Motor neuron (in vitro differentiated cells): Measurements from ENCODE around the gene SS18L1. TPM values are rescaled to one million over a fixed set of nuclear protein-coding genes. Genes with fewer than 3 reads are reported as not detected.

Experiments used
- ATAC-seq, 8 experiments: fragments of 200-7000 bp; cut with Tn5 transposase; replicated peaks in 6 of 8; 2 replicates each; pipeline ENCODE4 v1.8.0; 2021; ENCODE audit warnings: mild to moderate bottlenecking in 8 of 8, moderate library complexity in 8 of 8
- H3K27ac ChIP-seq, 2 donors: fragments of 250-450 bp; sonication (Bioruptor Pico); 2 replicates each; pipeline ENCODE4 v1.9.0; 2021; ENCODE audit warnings: antibody characterized with exemption in 2 of 2, mild to moderate bottlenecking in 2 of 2, moderate library complexity in 1 of 2
- H3K4me1 ChIP-seq, 2 donors: fragments of 250-450 bp; sonication (Bioruptor Pico); replicated peaks in 1 of 2; 2 replicates each; pipeline ENCODE4 v1.6.1; 2021; ENCODE audit warnings: antibody characterized with exemption in 2 of 2, mild to moderate bottlenecking in 2 of 2, moderate library complexity in 1 of 2
- H3K4me3 ChIP-seq, 5 donors: fragments of 250-450 bp; sonication (Bioruptor Pico); 2 replicates each; pipeline ENCODE4 v1.9.0; 2021; ENCODE audit warnings: antibody characterized with exemption in 5 of 5, mild to moderate bottlenecking in 5 of 5, moderate library complexity in 4 of 5
- WGBS, 10 experiments: fragments of 450-650 bp; shearing (Covaris generic); methylation state at CpG; one replicate each; pipeline ENCODE4 v1.0.0; 2022; 5-methylcytosine and 5-hydroxymethylcytosine counted together
- in situ Hi-C, 9 experiments: fragments of 400-800 bp; cut with MboI; loops; one replicate each; pipeline ENCODE4 v1.15.0; 2021; ENCODE audit warnings: low sequenced_read_pairs in 9 of 9, low pct_unique_long_range_greater_than_20kb in 2 of 9; ENCODE audit not compliant: unreplicated experiment in 9 of 9
- total RNA-seq, 8 experiments: library from RNA; unstranded; fragments of 300-600 nt; gene quantifications; 2 replicates each; pipeline versions ENCODE4 v1.2.3 to v1.2.4, GENCODE V29; 2022

Gene SS18L1
- total RNA-seq, 8 experiments from 2014 or later, result 9.5 to 32.0 (median 29.5) TPM

DNA sequence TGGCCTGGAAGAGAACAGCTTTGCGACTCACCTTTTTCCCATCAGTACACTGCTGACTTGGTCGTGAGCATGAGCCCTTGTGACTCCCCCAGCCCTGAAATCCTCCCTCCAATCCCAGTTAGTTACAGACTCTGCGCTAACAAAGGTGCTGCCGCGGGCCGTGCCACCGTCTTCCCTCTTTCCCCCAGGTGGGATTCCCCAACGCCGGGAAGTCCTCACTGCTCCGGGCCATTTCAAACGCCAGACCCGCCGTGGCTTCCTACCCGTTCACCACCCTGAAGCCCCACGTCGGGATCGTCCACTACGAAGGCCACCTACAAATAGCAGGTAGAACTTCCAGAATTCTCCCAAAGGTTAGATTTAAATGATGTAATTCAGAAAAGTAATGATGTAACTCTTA, 55.4 kb downstream of the SS18L1 start:
- ATAC-seq, result no peak
- no peak overlapping the region for H3K4me3 ChIP-seq
- in situ Hi-C loops, result loop anchor here in 1 of 9 experiments (25.0 kb wide), 1 partner anchor 188 kb away; the partner anchor contains the start of gene RPS21
- no peaks in the 10 kb centered on the region for H3K4me1 ChIP-seq
- WGBS, 10 experiments, result 93 to 100% (median 100%) methylated on average over 1 to 11 of the region's 18 CpGs; no CpG with 5 or more reads in 3 of the 10 experiments
- no peak overlapping the region for H3K27ac ChIP-seq

- no peak for ATAC-seq
- H3K27ac ChIP-seq, result no peak overlapping the region
- in situ Hi-C loops, result no loop called here
- H3K4me3 ChIP-seq, result no peak overlapping the region
- WGBS, 10 experiments, result 40 to 100% (median 96%) methylated on average over 1 to 29 of the region's 38 CpGs; no CpG with 5 or more reads in 2 of the 10 experiments
- H3K4me1 ChIP-seq, result no peaks in the 10 kb centered on the region
These were observed 57.1 kb downstream of the SS18L1 start for GRCh38 chr20:62200491-62201172.

DNA sequence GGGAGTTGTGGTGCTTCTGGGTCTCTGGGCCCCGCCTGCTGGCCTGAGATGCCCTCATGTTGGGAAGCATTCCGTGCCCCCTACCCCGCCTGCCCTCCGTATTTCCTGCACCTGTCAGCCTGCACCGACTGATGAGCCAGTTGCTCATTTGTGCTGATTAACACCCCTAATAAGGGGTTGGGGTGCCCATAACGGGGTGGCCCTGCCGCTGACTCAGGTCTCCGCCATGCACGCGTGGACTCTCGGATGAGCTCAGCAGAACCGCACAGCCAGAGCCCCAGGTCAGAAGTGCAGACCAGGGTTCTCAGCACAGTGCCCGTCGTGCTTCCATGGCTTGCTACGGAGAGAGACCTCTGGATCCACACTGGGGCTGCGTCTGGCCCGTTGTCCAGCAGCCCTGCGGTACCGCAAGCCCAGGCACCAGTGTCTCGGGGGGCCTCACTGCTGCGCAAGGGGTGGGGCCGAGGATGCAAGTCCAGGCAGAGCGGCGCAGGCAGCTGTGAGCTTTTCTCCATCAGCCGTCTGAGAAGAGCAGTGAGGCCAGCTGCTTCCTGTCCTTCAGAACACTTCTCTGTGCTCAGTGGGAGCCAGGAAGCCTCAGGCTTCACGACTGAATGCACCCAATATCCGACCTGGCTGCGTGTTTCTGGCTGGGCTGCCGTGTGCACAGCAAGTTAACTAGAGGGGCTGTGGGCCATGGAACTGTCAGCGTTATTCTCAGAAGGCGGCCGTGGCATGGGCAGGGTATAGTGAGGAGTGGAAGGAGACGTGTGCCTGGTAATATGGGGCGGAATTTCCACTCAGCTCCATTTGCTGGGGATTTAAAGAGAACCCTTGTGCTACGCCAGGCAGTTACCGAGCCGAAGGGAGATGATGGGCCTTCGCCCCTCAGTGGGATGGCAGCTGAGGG, 57.9 kb downstream of the SS18L1 start:
- Histone ChIP-seq H3K27ac (no peak overlapping the region), H3K4me1 (no peaks in the 10 kb centered on the region), H3K4me3 (no peak overlapping the region)
- in situ Hi-C loops, result no loop called here
- 85 to 97% (median 95%) methylated on average over 4 to 6 of the region's 38 CpGs; no CpG with 5 or more reads in 7 of the 10 experiments for WGBS, 10 experiments
- no peak for ATAC-seq

GRCh38 chr20:62202083-62202395, 58.5 kb downstream of the SS18L1 start:
- ATAC-seq, result no peak
- 81 to 100% (median 83%) methylated on average over 1 to 4 of the region's 5 CpGs; no CpG with 5 or more reads in 7 of the 10 experiments for WGBS, 10 experiments
- in situ Hi-C loops, result no loop called here
- peaks cover 0 to under 1% of the 10 kb centered on the region in 2 donors for H3K4me1 ChIP-seq
- H3K27ac ChIP-seq, result no peak overlapping the region
- no peak overlapping the region for H3K4me3 ChIP-seq

DNA sequence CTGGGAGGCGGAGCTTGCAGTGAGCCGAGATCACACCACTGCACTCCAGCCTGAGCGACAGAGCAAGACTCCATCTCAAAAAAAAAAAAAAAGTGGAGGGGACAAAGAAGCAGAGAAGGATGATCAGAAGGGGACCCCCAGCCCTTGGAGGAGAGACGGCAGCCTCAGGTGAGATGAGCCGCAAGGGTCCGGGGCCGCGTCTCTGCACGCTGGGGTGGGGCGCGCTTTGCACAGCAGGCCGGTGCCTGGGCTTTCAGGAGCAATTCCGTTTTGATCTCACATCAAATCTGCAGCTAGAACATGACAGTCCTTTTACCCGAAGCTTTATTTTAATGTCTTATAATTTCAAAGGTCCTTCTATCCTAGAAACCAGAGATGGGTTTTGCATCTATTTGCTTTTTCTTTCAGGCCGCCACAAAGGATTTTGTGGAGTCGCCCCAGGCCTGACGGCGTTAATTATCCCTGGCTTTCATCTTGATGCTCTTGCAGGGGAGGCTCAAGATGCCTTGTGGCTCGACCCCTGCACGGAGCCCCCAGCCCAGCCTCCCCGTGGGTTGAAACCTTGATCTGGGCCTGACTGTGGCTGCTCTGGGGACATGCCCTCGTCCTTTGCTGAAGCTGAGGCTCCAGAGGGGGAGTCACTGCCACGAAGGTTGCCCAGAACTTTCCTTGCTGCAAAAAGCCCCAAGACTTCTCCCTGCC, 59.3 kb downstream of the SS18L1 start:
- 58 to 100% (median 83%) methylated on average over 1 to 12 of the region's 23 CpGs; no CpG with 5 or more reads in 1 of the 10 experiments for WGBS, 10 experiments
- in situ Hi-C loops, result no loop called here

GRCh38 chr20:62203378-62204030, 59.9 kb downstream of the SS18L1 start:
- WGBS, 10 experiments, result 78 to 100% (median 90%) methylated on average over 1 to 9 of the region's 22 CpGs; no CpG with 5 or more reads in 5 of the 10 experiments
- in situ Hi-C loops, result no loop called here
- Histone ChIP-seq H3K4me3 (no peak overlapping the region), H3K4me1 (peaks cover 10 to 11% of the 10 kb centered on the region in 2 donors), H3K27ac (no peak overlapping the region)
- ATAC-seq, result no peak

More for the DNA sequence above, 59.3 kb downstream of the SS18L1 start:
- H3K27ac ChIP-seq, result no peak overlapping the region
- H3K4me3 ChIP-seq, result no peak overlapping the region
- ATAC-seq, result no peak
- peaks cover 8 to 9% of the 10 kb centered on the region in 2 donors for H3K4me1 ChIP-seq

DNA sequence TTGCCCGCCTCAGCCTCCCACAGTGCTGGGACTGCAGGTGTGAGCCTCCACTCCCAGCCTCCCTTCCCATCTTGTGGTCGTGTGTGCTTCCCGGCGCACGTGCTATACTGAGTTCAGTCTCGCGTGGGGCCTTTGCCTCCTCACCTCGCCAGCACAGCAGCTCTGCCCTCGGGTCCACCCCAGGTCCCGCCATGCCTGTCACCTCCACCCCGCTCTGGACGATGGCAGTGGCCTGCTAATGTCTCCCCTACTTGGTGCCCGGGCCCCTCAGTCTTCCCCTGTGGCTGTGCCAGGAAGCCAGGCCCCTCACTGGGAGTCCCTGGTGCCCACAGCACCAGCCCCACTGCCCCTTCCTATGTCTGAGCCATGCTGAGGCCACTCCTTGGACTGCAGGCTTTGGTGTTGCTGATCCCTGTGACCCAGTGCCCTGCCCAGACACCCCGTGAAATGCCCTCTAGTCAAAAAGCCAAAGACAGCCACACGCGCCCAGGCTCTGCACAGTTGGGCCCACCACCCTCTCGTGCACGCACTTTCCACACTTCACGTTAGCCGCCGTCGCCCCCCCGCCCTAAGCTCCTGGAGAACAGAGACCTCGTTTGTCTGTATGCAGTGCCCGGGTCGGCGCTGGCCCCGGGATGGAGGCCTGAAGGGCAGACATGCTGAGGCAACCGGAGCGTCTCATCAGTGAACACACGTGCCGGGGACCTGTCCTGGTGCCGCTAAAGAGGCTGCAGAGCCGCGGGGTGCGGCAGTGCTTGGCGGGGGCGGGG, 62.2 kb downstream of the SS18L1 start:
- no peak overlapping the region for H3K4me3 ChIP-seq
- H3K27ac ChIP-seq, result no peak overlapping the region
- no peak for ATAC-seq
- in situ Hi-C loops, result no loop called here
- H3K4me1 ChIP-seq, result peaks cover 15 to 23% of the 10 kb centered on the region in 2 donors
- 80 to 96% methylated on average over 2 to 4 of the region's 38 CpGs; no CpG with 5 or more reads in 8 of the 10 experiments for WGBS, 10 experiments

GRCh38 chr20:62206388-62206775, 62.8 kb downstream of the SS18L1 start:
- Histone ChIP-seq H3K4me1 (peaks cover 15 to 27% of the 10 kb centered on the region in 2 donors), H3K27ac (no peak overlapping the region), H3K4me3 (no peak overlapping the region)
- ATAC-seq, result no peak
- 67 to 87% (median 73%) methylated on average over 1 to 3 of the region's 17 CpGs; no CpG with 5 or more reads in 7 of the 10 experiments for WGBS, 10 experiments
- in situ Hi-C loops, result no loop called here

- Histone ChIP-seq H3K4me1 (peaks cover 28 to 40% of the 10 kb centered on the region in 2 donors), H3K4me3 (no peak overlapping the region), H3K27ac (no peak overlapping the region)
- 60 to 84% methylated on average over 1 to 2 of the region's 19 CpGs; no CpG with 5 or more reads in 8 of the 10 experiments for WGBS, 10 experiments
- ATAC-seq, result no peak
- in situ Hi-C loops, result no loop called here
These were observed 64.7 kb downstream of the SS18L1 start for GRCh38 chr20:62208061-62208794.

DNA sequence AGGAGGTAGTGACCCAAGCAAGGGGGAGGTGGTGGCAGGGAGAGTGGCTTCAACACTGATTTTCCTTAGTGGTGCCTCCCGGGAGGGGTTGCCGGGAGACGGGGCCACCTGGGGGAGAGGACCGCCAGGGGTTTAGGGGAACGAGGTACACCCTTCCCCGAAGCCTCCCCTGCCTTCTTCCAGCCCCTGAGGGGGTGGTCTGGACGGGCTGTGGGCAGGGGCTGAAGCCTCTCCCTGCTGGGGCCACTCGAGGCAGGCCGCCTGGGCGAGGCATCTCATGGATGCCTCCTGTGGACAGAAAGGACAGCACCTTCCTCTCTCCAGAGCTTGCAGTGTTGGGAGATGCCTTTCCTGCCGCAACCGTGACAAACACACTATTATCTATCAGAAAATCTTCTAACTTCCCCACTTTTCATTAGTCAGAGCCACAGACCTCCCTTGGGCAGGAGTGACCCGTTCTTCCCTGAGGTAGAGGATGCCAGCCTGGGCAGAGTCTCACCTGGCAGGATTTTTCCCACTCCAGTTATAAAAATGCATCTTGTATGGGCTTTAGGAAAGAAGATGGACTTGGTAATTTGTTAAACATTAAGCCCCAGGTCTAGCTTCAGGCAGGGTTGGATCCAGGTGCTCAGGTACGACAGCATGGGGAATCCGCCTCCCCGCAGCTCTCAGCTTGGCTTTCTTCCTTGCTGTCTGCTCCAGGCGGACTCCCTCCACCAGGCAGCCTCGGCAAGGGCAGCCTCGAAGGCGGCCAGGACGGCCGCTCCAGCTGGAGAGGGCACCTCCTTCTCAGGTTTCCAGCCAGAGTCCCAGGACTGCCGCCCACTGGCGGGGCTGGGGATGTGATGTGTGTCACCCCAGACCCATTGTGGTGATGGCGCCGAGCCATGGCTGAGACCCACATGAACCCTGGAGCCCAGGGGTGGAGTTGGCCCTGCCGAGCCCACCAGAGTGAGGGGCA, 65.5 kb downstream of the SS18L1 start:
- no peak overlapping the region for H3K4me3 ChIP-seq
- in situ Hi-C loops, result no loop called here
- H3K4me1 ChIP-seq, result peaks cover 28 to 45% of the 10 kb centered on the region in 2 donors
- ATAC-seq, result peak in 3 of 8 experiments; percentile 25 to 74 (median 36)
- WGBS, 10 experiments, result 20 to 90% (median 68%) methylated on average over 2 to 10 of the region's 27 CpGs; no CpG with 5 or more reads in 3 of the 10 experiments
- H3K27ac ChIP-seq, result no peak overlapping the region
